Measurements from ENCODE around the gene HDAC4.

The HDAC4 gene

GRCh38 chr2:239277401-239278085, 123.3 kb downstream of the HDAC4 start:
- no peaks in the 10 kb centered on the region for H4K20me1 ChIP-seq (ENCODE audit: insufficient read depth, low read length)

GRCh38 chr2:239276851-239277250, 124.0 kb downstream of the HDAC4 start:
- H3K27me3 ChIP-seq (replicated peaks; ENCODE audit: insufficient read depth, low read length): no peaks in the 10 kb centered on the region
- H3F3A ChIP-seq (ENCODE audit: insufficient read depth, low read length): no peaks in the 10 kb centered on the region
- H3K9me3 ChIP-seq (replicated peaks; ENCODE audit: insufficient read depth, low read length): no peaks in the 10 kb centered on the region
- H3K4me2 ChIP-seq (ENCODE audit: low read depth, low read length): no peak overlapping the region
- H3K4me3 ChIP-seq (ENCODE audit: low read length): no peak overlapping the region
- H3K79me2 ChIP-seq (ENCODE audit: low read length): peaks cover 72% of the 10 kb centered on the region
- no peaks in the 10 kb centered on the region for H4K20me1 ChIP-seq (ENCODE audit: insufficient read depth, low read length)
- no peak for TF ChIP-seq CTCF (IDR thresholded peaks at IDR 0.05; ENCODE audit: low read length)
- no peak for TF ChIP-seq EZH2phosphoT487 (IDR thresholded peaks at IDR 0.05; ENCODE audit: low read length)
- no peak for TF ChIP-seq EZH2 (optimal IDR thresholded peaks at IDR 0.05; ENCODE audit: low read depth, low read length)
- H3K9ac ChIP-seq (ENCODE audit: low read length): no peak overlapping the region
- H3K9me2 ChIP-seq (replicated peaks; ENCODE audit: insufficient read depth, low read length): no peaks in the 10 kb centered on the region
- DNase-seq: no peak
- no peak overlapping the region for H2AFZ ChIP-seq (ENCODE audit: low read length)
- H3K36me3 ChIP-seq (replicated peaks; ENCODE audit: insufficient read depth, low read length): no peaks in the 10 kb centered on the region
- H3K4me1 ChIP-seq (ENCODE audit: low read length): no peaks in the 10 kb centered on the region
- no peak overlapping the region for H3K27ac ChIP-seq (ENCODE audit: low read length)

More at GRCh38 chr2:239277401-239278085, 123.3 kb downstream of the HDAC4 start:
- no peak overlapping the region for H3K4me3 ChIP-seq (ENCODE audit: low read length)
- H3K9me2 ChIP-seq (replicated peaks; ENCODE audit: insufficient read depth, low read length): no peaks in the 10 kb centered on the region
- no peaks in the 10 kb centered on the region for H3K36me3 ChIP-seq (replicated peaks; ENCODE audit: insufficient read depth, low read length)
- no peak overlapping the region for H3K27ac ChIP-seq (ENCODE audit: low read length)
- TF ChIP-seq CTCF (IDR thresholded peaks at IDR 0.05; ENCODE audit: low read length) (no peak), EZH2 (optimal IDR thresholded peaks at IDR 0.05; ENCODE audit: low read depth, low read length) (no peak), EZH2phosphoT487 (IDR thresholded peaks at IDR 0.05; ENCODE audit: low read length) (no peak)
- H3K9me3 ChIP-seq (replicated peaks; ENCODE audit: insufficient read depth, low read length): no peaks in the 10 kb centered on the region
- no peak overlapping the region for H3K9ac ChIP-seq (ENCODE audit: low read length)
- H3K4me2 ChIP-seq (ENCODE audit: low read depth, low read length): no peak overlapping the region
- H3F3A ChIP-seq (ENCODE audit: insufficient read depth, low read length): no peaks in the 10 kb centered on the region
- no peaks in the 10 kb centered on the region for H3K4me1 ChIP-seq (ENCODE audit: low read length)
- no peak for DNase-seq
- no peaks in the 10 kb centered on the region for H3K27me3 ChIP-seq (replicated peaks; ENCODE audit: insufficient read depth, low read length)
- H2AFZ ChIP-seq (ENCODE audit: low read length): no peak overlapping the region
- peaks cover 69% of the 10 kb centered on the region for H3K79me2 ChIP-seq (ENCODE audit: low read length)

- Histone ChIP-seq H3K36me3 (replicated peaks; ENCODE audit: insufficient read depth, low read length) (no peaks in the 10 kb centered on the region), H4K20me1 (ENCODE audit: insufficient read depth, low read length) (no peaks in the 10 kb centered on the region), H3F3A (ENCODE audit: insufficient read depth, low read length) (no peaks in the 10 kb centered on the region), H3K9ac (ENCODE audit: low read length) (no peak overlapping the region), H3K27me3 (replicated peaks; ENCODE audit: insufficient read depth, low read length) (no peaks in the 10 kb centered on the region), H3K79me2 (ENCODE audit: low read length) (peaks cover 80% of the 10 kb centered on the region), H3K27ac (ENCODE audit: low read length) (no peak overlapping the region), H3K4me2 (ENCODE audit: low read depth, low read length) (no peak overlapping the region), H3K4me1 (ENCODE audit: low read length) (no peaks in the 10 kb centered on the region), H2AFZ (ENCODE audit: low read length) (no peak overlapping the region), H3K9me2 (replicated peaks; ENCODE audit: insufficient read depth, low read length) (no peaks in the 10 kb centered on the region), H3K9me3 (replicated peaks; ENCODE audit: insufficient read depth, low read length) (no peaks in the 10 kb centered on the region), H3K4me3 (ENCODE audit: low read length) (no peak overlapping the region)
- DNase-seq: no peak
- TF ChIP-seq EZH2phosphoT487 (IDR thresholded peaks at IDR 0.05; ENCODE audit: low read length): no peak
- TF ChIP-seq EZH2 (optimal IDR thresholded peaks at IDR 0.05; ENCODE audit: low read depth, low read length): no peak
- no peak for TF ChIP-seq CTCF (IDR thresholded peaks at IDR 0.05; ENCODE audit: low read length)
Measured at GRCh38 chr2:239275847-239276831, 124.7 kb downstream of the HDAC4 start.
